Measurements from ENCODE around the gene SHFL. TPM values are rescaled to one million over a fixed set of nuclear protein-coding genes. Genes with fewer than 3 reads are reported as not detected.
A peak's percentile ranks its signal among the peaks of the same experiment; 100 is the strongest.

The SHFL gene
- total RNA-seq, 1 experiment from 2014 or later: 11.9 TPM

DNA sequence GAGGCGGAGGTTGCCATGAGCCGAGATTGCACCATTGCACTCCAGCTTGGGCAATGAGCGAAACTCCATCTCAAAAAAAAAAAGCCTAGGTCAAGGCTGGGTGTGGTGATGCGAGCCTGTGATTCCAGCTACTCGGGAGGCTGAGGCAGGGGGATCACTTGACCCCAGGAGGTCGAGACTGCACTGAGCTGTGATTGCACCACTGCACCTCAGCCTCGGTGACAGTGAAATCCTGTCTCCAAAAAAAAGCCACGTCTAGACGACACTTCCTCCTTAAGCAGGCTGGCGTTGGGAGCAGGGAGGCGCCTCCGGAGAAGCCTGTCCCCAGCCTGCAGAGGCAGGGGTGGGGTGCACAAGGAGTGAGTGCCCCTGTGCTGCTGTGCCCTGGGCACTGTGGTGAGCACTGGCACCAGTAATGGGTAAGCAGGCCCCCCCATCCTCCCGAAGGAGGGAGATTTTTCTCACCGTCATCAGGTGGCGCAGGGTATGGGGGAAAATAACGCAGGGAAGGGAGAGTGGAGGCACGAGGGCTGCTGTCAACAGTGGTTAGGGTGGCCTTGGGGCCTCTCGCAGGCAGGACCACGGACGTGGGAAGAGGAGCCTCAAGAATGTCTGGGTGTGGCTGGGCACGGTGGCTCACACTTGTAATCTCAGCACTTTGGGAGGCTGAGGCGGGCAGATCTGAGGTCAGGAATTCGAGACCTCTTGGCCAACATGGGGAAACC is 26.1 kb downstream of the SHFL start:
- H3K36me3 Mint-ChIP-seq (ENCODE audit: insufficient read depth, unreplicated experiment): peaks cover 98% of the 10 kb centered on the region
- H3K27ac Mint-ChIP-seq (ENCODE audit: low read depth, unreplicated experiment): no peak overlapping the region
- H3K9me3 Mint-ChIP-seq (ENCODE audit: unreplicated experiment): no peaks in the 10 kb centered on the region
- no TSS peak for BruUV-seq (replicated peaks)
- POLR2A ChIA-PET: interaction anchor here (0.6 to 0.7 kb wide), 4 partner anchors 8 to 150 kb away, joined by 3 read pairs; no protein-coding TSS in a partner anchor
- H3K4me3 Mint-ChIP-seq (ENCODE audit: unreplicated experiment): no peak overlapping the region
- no peaks in the 10 kb centered on the region for H3K27me3 Mint-ChIP-seq (ENCODE audit: insufficient read depth, unreplicated experiment)
- CTCF ChIA-PET: no interaction called here
- TF ChIP-seq, protein P1, sequence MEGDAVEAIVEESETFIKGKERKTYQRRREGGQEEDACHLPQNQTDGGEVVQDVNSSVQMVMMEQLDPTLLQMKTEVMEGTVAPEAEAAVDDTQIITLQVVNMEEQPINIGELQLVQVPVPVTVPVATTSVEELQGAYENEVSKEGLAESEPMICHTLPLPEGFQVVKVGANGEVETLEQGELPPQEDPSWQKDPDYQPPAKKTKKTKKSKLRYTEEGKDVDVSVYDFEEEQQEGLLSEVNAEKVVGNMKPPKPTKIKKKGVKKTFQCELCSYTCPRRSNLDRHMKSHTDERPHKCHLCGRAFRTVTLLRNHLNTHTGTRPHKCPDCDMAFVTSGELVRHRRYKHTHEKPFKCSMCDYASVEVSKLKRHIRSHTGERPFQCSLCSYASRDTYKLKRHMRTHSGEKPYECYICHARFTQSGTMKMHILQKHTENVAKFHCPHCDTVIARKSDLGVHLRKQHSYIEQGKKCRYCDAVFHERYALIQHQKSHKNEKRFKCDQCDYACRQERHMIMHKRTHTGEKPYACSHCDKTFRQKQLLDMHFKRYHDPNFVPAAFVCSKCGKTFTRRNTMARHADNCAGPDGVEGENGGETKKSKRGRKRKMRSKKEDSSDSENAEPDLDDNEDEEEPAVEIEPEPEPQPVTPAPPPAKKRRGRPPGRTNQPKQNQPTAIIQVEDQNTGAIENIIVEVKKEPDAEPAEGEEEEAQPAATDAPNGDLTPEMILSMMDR (IDR thresholded peaks at IDR 0.05; ENCODE audit: unreplicated experiment): no peak
- intact Hi-C loops (cut with micrococcal nuclease): loop anchor here (5.0 kb wide), 1 partner anchor 180 kb away; no protein-coding TSS in a partner anchor
- peak; percentile 47 for DNase-seq (ENCODE audit: unreplicated experiment)
- H3K4me1 Mint-ChIP-seq (ENCODE audit: insufficient read depth, unreplicated experiment): peaks cover 13% of the 10 kb centered on the region

DNA sequence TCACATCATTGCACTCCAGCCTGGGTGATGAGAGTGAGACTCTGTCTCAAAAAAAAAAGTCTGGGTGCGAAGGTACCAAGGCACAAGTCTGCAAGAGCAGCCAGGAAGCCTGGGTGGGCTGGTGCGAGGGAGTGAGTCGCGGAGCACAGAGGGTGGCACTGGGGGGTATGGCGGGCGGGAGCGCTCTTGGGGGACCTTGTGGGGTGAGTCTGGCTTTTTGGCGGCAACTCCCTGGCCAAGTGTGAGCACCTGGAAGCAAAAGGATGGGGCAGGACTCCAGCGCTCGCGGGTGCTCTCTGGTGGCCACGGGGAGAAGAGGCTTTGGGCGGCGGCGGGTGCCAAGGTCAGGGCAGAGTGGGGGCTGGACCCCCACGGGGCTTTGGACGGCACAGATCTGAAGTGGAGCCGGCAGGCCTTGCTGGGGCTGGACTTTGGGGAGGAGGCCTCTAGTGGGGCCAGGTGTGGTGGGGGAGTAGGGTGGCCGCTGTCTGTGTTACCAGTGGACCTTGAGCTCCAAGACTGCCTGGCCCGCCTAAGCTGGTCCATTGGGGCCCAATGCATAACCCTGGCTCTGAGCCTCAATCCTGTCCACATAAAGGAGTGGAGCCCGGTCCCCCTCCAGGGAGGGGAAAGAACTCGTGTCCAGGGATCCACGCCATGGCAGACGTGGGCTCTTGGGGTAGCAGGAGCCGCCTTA is 26.9 kb downstream of the SHFL start:
- no peaks in the 10 kb centered on the region for H3K27me3 Mint-ChIP-seq (ENCODE audit: insufficient read depth, unreplicated experiment)
- TF ChIP-seq, protein P1 (IDR thresholded peaks at IDR 0.05; ENCODE audit: unreplicated experiment): peak; percentile 68
- H3K36me3 Mint-ChIP-seq (ENCODE audit: insufficient read depth, unreplicated experiment): peaks cover 98% of the 10 kb centered on the region
- ChIA-PET POLR2A (interaction anchor here (0.6 to 2.9 kb wide), 4 partner anchors 9 to 145 kb away, joined by 3 to 12 read pairs (median 6); partner anchors contain the start of gene ANGPTL6), CTCF (interaction anchor here (0.5 to 0.7 kb wide), 6 partner anchors 15 to 305 kb away, joined by 3 to 5 read pairs (median 3); no protein-coding TSS in a partner anchor)
- no TSS peak for BruUV-seq (replicated peaks)
- peak; percentile 68 for DNase-seq (ENCODE audit: unreplicated experiment)
- H3K4me3 Mint-ChIP-seq (ENCODE audit: unreplicated experiment): no peak overlapping the region
- H3K4me1 Mint-ChIP-seq (ENCODE audit: insufficient read depth, unreplicated experiment): peaks cover 10% of the 10 kb centered on the region
- H3K9me3 Mint-ChIP-seq (ENCODE audit: unreplicated experiment): no peaks in the 10 kb centered on the region
- H3K27ac Mint-ChIP-seq (ENCODE audit: low read depth, unreplicated experiment): no peak overlapping the region
- intact Hi-C loops (cut with micrococcal nuclease): loop anchor here (5.0 kb wide), 1 partner anchor 181 kb away; no protein-coding TSS in a partner anchor

DNA sequence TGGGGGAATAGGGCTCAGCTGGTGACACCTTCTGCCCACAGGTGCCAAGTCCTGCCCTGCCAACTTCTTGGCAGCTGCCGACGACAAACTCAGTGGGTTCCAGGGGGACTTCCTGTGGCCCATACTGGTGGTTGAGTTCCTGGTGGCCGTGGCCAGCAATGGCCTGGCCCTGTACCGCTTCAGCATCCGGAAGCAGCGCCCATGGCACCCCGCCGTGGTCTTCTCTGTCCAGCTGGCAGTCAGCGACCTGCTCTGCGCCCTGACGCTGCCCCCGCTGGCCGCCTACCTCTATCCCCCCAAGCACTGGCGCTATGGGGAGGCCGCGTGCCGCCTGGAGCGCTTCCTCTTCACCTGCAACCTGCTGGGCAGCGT is 27.5 kb downstream of the SHFL start:
- CTCF ChIA-PET: interaction anchor here (0.5 to 0.7 kb wide), 5 partner anchors 15 to 304 kb away, joined by 3 to 5 read pairs (median 3); no protein-coding TSS in a partner anchor
- no peak overlapping the region for H3K27ac Mint-ChIP-seq (ENCODE audit: low read depth, unreplicated experiment)
- POLR2A ChIA-PET: interaction anchor here (1.4 to 2.9 kb wide), 3 partner anchors 10 to 18 kb away, joined by 5 to 12 read pairs (median 7); partner anchors contain the start of gene ANGPTL6
- no peaks in the 10 kb centered on the region for H3K27me3 Mint-ChIP-seq (ENCODE audit: insufficient read depth, unreplicated experiment)
- H3K4me3 Mint-ChIP-seq (ENCODE audit: unreplicated experiment): no peak overlapping the region
- intact Hi-C loops (cut with micrococcal nuclease): loop anchor here (5.0 kb wide), 1 partner anchor 181 kb away; no protein-coding TSS in a partner anchor
- TF ChIP-seq, protein P1 (IDR thresholded peaks at IDR 0.05; ENCODE audit: unreplicated experiment): no peak
- peaks cover 10% of the 10 kb centered on the region for H3K4me1 Mint-ChIP-seq (ENCODE audit: insufficient read depth, unreplicated experiment)
- peak; percentile 9 for DNase-seq (ENCODE audit: unreplicated experiment)
- peaks cover 98% of the 10 kb centered on the region for H3K36me3 Mint-ChIP-seq (ENCODE audit: insufficient read depth, unreplicated experiment)
- BruUV-seq (replicated peaks): no TSS peak
- H3K9me3 Mint-ChIP-seq (ENCODE audit: unreplicated experiment): no peaks in the 10 kb centered on the region

Data from MCF 10A (cell line).